Nephron (organoid): ENCODE results near the gene CACNA1C.

Experiments
- H3K27ac Mint-ChIP-seq, 3 experiments: 2 replicates each; pipeline ENCODE4 v1.8.0; 2020; ENCODE audit warnings: mixed read lengths in 3 of 3, mild to moderate bottlenecking in 2 of 3, moderate library complexity in 1 of 3
- H3K27me3 Mint-ChIP-seq: 2 replicates; pipeline ENCODE4 v1.8.0; 2021; ENCODE audit warnings: low read depth, mild to moderate bottlenecking, moderate library complexity, mixed read lengths
- H3K36me3 Mint-ChIP-seq: 2 replicates; pipeline ENCODE4 v1.8.0; 2020; ENCODE audit warnings: low read depth, mixed read lengths
- H3K4me1 Mint-ChIP-seq: 2 replicates; pipeline ENCODE4 v1.8.0; 2020; ENCODE audit warnings: mixed read lengths
- H3K4me3 Mint-ChIP-seq, 3 experiments: 2 replicates each; pipeline ENCODE4 v1.8.0; 2020; ENCODE audit warnings: mild to moderate bottlenecking in 3 of 3, mixed read lengths in 3 of 3, moderate library complexity in 2 of 3
- H3K9me3 Mint-ChIP-seq: 2 replicates; pipeline ENCODE4 v1.8.0; 2020; ENCODE audit warnings: mixed read lengths
- CTCF ChIP-seq, 3 experiments: fragments of 200-600 bp; sonication (generic); IDR thresholded peaks; one replicate each; pipeline ENCODE4 v1.5.0; 2021; ENCODE audit warnings: antibody characterized with exemption in 3 of 3; ENCODE audit not compliant: unreplicated experiment in 3 of 3

CACNA1C gene

DNA sequence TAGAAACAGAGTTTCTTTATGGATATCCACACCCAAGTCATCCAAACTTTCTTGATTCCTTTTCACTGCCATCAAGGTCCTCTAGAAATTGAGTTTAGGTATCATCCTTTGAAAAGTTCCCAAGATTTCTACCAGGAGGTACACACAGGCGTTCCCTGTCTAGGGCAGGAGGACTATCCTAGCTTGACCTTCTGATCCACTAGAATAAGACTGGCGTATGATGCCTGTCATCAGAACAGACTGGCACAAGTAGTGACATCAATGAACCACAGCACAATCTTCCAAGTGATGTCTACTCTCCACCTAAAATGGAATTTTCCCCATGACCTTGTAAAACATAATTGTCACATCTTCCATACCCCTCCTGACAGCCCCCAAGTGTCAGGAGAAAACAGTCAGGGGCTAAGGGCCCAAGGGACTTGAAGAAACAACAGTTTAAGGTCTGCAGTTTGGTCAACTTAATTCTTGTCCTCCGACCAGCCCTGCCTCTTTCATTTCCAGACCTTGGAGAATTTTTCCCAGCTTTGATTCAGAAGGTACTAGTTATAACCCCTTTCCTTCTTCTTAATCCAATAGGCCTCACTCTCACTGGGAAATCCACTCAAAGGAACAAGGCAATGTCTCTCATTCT is 641.3 kb downstream of the CACNA1C start:
- Mint-ChIP-seq H3K4me3 (peak overlapping the region in 2 of 3 experiments; percentile 35 to 57), H3K27me3 (peaks cover 67% of the 10 kb centered on the region)

DNA sequence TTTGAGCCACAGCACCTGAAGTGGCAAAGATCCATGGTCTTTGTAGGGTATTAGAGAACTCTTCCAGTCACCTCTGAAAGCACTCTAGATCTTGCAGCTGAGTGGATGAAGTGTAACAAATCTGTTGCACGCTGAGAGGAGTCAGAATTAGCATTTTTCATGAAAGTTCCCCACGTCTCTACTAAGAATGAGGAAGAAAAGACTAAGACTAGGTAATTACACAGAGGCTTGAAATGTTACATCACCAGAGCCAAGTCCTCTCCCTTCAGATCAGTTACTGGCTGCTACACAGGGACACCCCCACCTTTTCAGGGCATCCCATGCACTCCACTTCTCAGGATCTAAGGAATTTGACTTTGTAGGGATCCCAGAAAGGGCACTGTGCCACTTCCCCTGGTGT is 643.3 kb downstream of the CACNA1C start:
- H3K27ac Mint-ChIP-seq = no peak overlapping the region

More for the DNA sequence above, 641.3 kb downstream of the CACNA1C start:
- Mint-ChIP-seq H3K36me3 (no peaks in the 10 kb centered on the region), H3K27ac (no peak overlapping the region), H3K4me1 (peaks cover 14% of the 10 kb centered on the region), H3K9me3 (peaks cover 11% of the 10 kb centered on the region)
- no peak for TF ChIP-seq CTCF (IDR thresholded peaks at IDR 0.05; ENCODE audit: unreplicated experiment in 3 of 3)

DNA sequence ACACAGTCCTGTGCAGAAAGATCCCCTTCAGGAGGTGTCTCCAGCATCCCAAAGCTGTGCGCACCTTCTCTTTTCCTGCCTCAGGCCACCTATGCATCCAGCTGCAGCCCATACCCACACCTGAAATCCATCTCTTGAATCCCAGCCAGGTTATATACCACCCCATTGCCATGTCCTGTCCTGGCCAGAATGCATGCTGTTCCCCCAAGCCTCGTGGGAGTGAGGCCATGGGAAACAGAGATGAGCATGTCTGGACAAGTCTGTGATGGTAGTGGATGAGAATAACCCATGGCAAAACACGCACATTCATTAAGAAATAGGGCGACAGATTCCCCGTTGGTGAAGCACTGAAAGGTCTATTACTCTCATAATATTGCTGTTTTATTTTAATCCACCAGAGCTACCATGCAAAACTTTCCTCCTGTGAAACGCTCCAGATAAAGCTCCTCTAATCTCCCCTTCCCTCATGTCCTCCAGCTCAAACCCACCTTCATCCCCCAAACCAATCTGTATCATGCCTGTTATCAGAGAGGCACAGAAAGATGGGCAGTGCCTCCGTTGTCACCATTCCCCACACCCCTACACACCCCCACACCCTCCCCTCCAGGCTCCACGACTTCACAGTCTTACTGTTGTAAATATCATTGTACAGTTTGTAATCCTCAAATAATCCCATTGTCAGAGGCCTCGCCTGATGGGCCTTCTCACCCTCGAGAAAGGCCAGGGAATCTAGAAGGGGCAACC is 644.4 kb downstream of the CACNA1C start:
- peaks cover 45% of the 10 kb centered on the region for H3K27me3 Mint-ChIP-seq
- TF ChIP-seq CTCF (IDR thresholded peaks at IDR 0.05; ENCODE audit: unreplicated experiment in 3 of 3) = no peak
- no peak overlapping the region for H3K27ac Mint-ChIP-seq
- H3K4me1 Mint-ChIP-seq = peaks cover 1% of the 10 kb centered on the region
- H3K9me3 Mint-ChIP-seq = peaks cover 24% of the 10 kb centered on the region
- H3K4me3 Mint-ChIP-seq = no peak overlapping the region
- H3K36me3 Mint-ChIP-seq = no peaks in the 10 kb centered on the region

More for the DNA sequence above, 643.3 kb downstream of the CACNA1C start:
- Mint-ChIP-seq H3K4me1 (peaks cover 8% of the 10 kb centered on the region), H3K27me3 (peaks cover 51% of the 10 kb centered on the region), H3K4me3 (no peak overlapping the region), H3K9me3 (peaks cover 21% of the 10 kb centered on the region), H3K36me3 (no peaks in the 10 kb centered on the region)
- no peak for TF ChIP-seq CTCF (IDR thresholded peaks at IDR 0.05; ENCODE audit: unreplicated experiment in 3 of 3)

DNA sequence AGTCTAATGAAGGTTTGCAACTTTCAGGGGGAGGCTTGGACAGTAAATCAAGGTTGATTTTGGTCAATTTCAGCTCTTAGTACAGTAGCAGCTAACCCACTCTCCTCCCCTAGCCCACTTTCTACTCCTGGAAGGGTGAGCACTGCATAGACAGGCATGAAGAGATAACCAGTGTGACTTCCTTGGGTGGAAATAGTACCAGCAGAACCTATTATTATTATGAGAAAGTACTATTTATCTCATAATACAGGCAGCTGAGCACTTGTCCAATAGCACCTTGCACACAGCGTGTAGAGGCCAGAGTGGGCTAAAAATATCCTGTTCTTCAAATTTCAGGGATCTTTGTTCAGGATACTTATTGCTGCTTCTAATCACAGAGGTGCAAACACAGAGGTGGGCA is 645.8 kb downstream of the CACNA1C start:
- no peak for TF ChIP-seq CTCF (IDR thresholded peaks at IDR 0.05; ENCODE audit: unreplicated experiment in 3 of 3)
- peaks cover 24% of the 10 kb centered on the region for H3K9me3 Mint-ChIP-seq
- H3K27me3 Mint-ChIP-seq = peaks cover 42% of the 10 kb centered on the region
- H3K36me3 Mint-ChIP-seq = no peaks in the 10 kb centered on the region
- no peaks in the 10 kb centered on the region for H3K4me1 Mint-ChIP-seq
- H3K27ac Mint-ChIP-seq = no peak overlapping the region
- no peak overlapping the region for H3K4me3 Mint-ChIP-seq

GRCh38 chr12:2710701-2711100 is 657.9 kb downstream of the CACNA1C start:
- Mint-ChIP-seq H3K4me1 (no peaks in the 10 kb centered on the region), H3K27me3 (peaks cover 45% of the 10 kb centered on the region), H3K4me3 (no peak overlapping the region), H3K27ac (no peak overlapping the region), H3K36me3 (no peaks in the 10 kb centered on the region), H3K9me3 (peaks cover 33% of the 10 kb centered on the region)
- no peak for TF ChIP-seq CTCF (IDR thresholded peaks at IDR 0.05; ENCODE audit: unreplicated experiment in 3 of 3)
